Stimulated activated CD8-positive, alpha-beta memory T cell treated with anti-CD3 and anti-CD28 coated beads, Interleukin-4, amount 100 ng/mL, for 4 hours (primary cell): Measurements from ENCODE around the gene GPR151.
"Not testable (repeated sequence)": the region's sequence is repeated elsewhere in the genome, so short reads cannot be mapped to it uniquely, and the experiment has no call there.

Experiments used
- DNase-seq, 2 donors: peaks; one replicate each; pipeline ENCODE4 v3.0.0-alpha.2; 2020; ENCODE audit warnings: low read depth in 2 of 2, low spot score in 1 of 2

GPR151 gene

DNA sequence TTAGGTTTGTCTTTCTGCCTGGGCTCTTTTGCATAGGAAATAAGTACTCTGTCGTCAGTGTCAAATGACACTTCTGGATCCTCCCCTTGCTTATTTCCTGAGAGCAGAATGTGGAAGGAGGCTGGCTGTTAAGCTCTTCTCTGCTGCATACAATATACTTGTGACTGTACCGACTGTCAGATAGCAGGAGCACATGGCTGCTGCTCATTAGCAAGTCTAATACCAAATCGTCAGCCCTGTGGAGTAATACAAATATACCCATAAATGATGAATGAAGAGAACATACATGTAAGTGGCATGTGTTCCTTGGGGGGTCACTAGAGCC is at the start of gene GPR151:
GPR151 (minus strand) TSS at position 40 of the 325 bp plus-strand sequence. CDS start 77 bp downstream, outside the sequence.
- no peak for DNase-seq

GRCh38 chr5:146564007-146564762 is 48.2 kb upstream of the GPR151 start:
- DNase-seq = no peak

DNA sequence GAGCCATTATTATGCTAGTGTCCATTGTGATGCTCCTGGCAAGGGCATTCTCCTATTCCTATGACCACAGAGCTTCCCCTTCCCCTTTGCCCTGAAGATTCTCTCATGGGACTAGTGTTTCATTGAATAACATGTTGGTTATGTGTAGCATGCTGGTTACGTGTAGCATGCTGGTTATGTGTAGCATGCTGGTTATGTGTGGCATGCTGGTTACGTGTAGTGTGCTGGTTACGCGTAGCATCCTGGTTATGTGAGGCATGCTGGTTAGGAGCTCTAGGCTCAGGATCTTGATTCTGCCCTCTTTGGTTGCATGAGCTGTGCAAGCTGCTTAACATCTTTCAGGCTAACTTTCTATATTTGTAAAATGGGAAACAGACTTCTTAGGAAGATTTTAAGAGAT is 46.5 kb upstream of the GPR151 start:
- no peak for DNase-seq

- DNase-seq = no peak
Measured at GRCh38 chr5:146561711-146562110, 45.7 kb upstream of the GPR151 start.

- DNase-seq = no peak
Measured at GRCh38 chr5:146560205-146560812, 44.3 kb upstream of the GPR151 start.

DNA sequence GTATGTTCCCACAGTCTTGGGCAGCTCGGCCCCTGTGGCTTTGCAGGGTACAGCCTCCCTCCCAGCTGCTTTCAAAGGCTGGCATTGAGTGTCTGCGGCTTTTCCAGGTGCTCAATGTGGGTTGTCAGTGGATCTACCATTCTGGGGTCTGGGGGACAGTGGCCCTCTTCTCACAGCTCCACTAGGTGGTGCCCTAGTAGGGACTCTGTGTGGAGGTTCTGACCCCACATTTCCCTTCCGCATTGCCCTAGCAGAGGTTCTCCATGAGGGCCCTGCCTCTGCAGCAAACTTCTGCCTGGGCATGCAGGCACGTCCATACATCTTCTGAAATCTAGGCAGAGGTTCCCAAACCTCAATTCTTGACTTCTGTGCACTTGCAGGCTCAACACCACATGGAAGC is 40.9 kb upstream of the GPR151 start:
- not testable (repeated sequence) for DNase-seq

- no peak for DNase-seq
Measured at GRCh38 chr5:146553446-146553845, 37.5 kb upstream of the GPR151 start.

GRCh38 chr5:146549615-146550014 is 33.6 kb upstream of the GPR151 start:
- DNase-seq = no peak

- no peak for DNase-seq
Measured at GRCh38 chr5:146548781-146549449, 32.9 kb upstream of the GPR151 start.

DNA sequence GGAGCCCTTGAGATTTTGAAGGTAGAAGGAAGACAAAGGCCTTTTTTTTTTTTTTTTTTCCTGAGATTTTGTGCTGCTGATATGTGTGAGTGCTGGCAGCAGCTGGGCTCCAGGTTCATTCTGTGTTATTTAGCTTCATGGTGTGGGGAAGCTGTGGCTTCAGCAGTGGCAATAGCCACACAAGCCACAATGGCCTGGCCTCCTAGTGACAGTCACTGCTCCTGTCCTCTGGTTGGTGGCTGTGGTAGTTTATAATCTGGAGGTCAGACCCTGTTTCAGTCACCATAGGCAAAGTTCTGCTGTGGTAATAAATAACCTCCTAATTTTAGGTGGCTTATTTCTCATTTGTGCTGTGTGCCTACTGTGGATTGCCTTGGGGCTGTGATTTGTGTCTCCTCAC is 28.2 kb upstream of the GPR151 start:
- no peak for DNase-seq

GRCh38 chr5:146541958-146542849 is 26.2 kb upstream of the GPR151 start:
- peak; percentile 24 to 32 for DNase-seq

DNA sequence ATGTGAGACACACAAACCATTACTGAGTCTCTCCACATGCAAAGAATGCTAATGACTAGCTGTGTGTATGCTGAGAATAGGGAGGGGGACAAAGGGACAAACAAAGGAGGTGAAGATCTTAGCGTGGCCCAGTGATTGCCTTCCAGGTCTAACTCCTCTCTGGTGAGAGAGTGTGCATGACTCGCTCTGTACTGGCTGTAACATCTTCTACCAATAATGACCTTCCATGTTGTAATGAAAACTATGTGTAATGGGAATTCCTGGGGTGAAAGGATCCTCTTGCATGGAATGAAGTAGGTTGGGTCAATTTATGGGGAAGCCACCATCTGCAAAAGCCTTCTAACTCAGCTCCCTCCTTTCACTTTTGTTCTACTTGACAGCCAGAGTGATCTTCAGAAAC is 24.4 kb upstream of the GPR151 start:
- DNase-seq = no peak

GRCh38 chr5:146539973-146540372 is 24.0 kb upstream of the GPR151 start:
- DNase-seq = no peak

DNA sequence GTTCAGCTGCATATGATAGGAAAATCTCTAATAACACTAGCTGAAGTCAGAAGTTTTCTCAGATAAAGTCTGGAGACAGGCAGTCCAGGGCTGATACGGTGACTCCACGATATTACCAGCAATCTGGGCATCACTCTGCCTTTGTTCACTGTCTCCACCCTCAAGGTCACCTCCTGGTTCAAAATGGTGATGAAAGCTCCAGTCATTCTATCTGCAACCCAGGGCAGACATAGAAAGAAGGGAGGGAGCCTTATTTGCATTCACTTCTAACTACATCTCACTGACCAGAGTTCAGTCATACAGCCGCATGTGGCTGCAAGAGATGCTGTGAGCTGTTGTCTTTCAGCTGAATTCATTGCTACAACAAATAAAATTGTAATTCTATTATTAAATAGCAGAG is 22.4 kb upstream of the GPR151 start:
- no peak for DNase-seq

DNA sequence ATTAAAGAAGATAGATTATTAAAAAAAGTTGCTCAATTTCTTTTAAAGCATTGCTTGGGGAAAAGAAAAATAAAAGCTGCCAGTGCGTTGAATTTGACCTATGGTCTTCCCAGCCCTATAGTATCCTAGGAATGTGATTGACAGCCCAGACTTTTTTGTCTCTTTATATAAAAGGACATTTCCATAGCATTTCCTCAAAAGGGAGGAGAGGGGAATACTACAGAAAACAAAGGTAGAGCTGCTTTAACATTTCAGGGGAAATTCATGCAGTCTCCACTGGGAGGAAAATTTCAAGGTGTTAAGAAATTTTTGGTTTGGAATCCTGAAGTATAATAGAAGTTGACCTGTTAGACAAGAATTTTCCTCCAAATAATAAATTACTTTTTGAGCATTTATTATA is 17.9 kb upstream of the GPR151 start:
- no peak for DNase-seq

- DNase-seq = peak; percentile 42 to 57
Measured at GRCh38 chr5:146533260-146533857, 17.4 kb upstream of the GPR151 start.

- DNase-seq = no peak
Measured at GRCh38 chr5:146529984-146530383, 14.0 kb upstream of the GPR151 start.

GRCh38 chr5:146528236-146528635 is 12.2 kb upstream of the GPR151 start:
- DNase-seq = no peak

- DNase-seq = no peak
Measured at GRCh38 chr5:146527785-146528184, 11.8 kb upstream of the GPR151 start.

DNA sequence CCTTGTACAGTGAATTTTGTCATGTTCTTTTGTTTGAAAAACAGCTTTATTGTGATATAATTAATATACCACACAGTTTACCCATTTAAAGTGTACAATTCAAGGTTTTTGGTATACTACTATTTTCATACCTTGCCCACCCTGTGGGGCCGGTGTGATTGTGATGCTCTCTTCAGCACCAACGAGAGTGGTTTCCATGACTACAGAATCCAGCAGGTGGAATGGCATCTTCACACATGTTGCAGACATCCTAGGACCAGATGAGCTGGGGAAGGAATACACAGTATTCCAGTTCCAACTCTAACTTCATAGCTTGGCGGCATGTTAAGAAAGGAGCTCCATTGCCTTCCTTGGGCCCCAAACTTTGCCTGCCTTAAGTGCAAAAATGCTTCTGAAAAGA is 7.7 kb upstream of the GPR151 start:
- DNase-seq = no peak
